CD4-positive, alpha-beta T cell treated with Interleukin-15 for 4 hours (primary cell): ENCODE results near the gene CBLC.
A peak's percentile ranks its signal among the peaks of the same experiment; 100 is the strongest.

Experiments used
- DNase-seq: peaks from one replicate; pipeline ENCODE4 v3.0.0-alpha.2; 2020; ENCODE audit warnings: low spot score

Gene CBLC

GRCh38 chr19:44799627-44800346 is 22.1 kb downstream of the CBLC start:
- no peak for DNase-seq

- peak; percentile 77 for DNase-seq
These were observed 22.8 kb downstream of the CBLC start for GRCh38 chr19:44800461-44800860.

GRCh38 chr19:44803442-44804428 is 26.0 kb downstream of the CBLC start:
- no peak for DNase-seq

- no peak for DNase-seq
These were observed 28.6 kb downstream of the CBLC start for GRCh38 chr19:44806291-44806690.

GRCh38 chr19:44807162-44807561 is 29.5 kb downstream of the CBLC start:
- no peak for DNase-seq

GRCh38 chr19:44807652-44808462 is 30.2 kb downstream of the CBLC start:
- DNase-seq = no peak

- DNase-seq = no peak
These were observed 31.0 kb downstream of the CBLC start, which contains the start of gene BCAM for GRCh38 chr19:44808463-44809371. Gene BCAM, plus strand, starts transcription at chr19:44809103. Its CDS starts 22 bp downstream, at chr19:44809125.

GRCh38 chr19:44809577-44810233 is 32.0 kb downstream of the CBLC start:
- DNase-seq = no peak

GRCh38 chr19:44810234-44811121 is 32.8 kb downstream of the CBLC start:
- no peak for DNase-seq

- DNase-seq = no peak
These were observed 33.4 kb downstream of the CBLC start for GRCh38 chr19:44811122-44811419.

- no peak for DNase-seq
These were observed 34.5 kb downstream of the CBLC start for GRCh38 chr19:44812142-44812718.

GRCh38 chr19:44813070-44813840 is 35.6 kb downstream of the CBLC start:
- DNase-seq = no peak

- no peak for DNase-seq
These were observed 36.3 kb downstream of the CBLC start for GRCh38 chr19:44813841-44814470.

GRCh38 chr19:44814517-44814916 is 36.8 kb downstream of the CBLC start:
- DNase-seq = no peak

GRCh38 chr19:44816301-44816700 is 38.6 kb downstream of the CBLC start:
- DNase-seq = no peak

- DNase-seq = no peak
These were observed 40.2 kb downstream of the CBLC start for GRCh38 chr19:44817725-44818465.

GRCh38 chr19:44818466-44819031 is 40.9 kb downstream of the CBLC start:
- no peak for DNase-seq
